GDM1 (cell line): Measurements from ENCODE around the gene GOSR1.
"Not testable (repeated sequence)": the region's sequence is repeated elsewhere in the genome, so short reads cannot be mapped to it uniquely, and the experiment has no call there.

ENCODE experiments used
- DNase-seq: peaks from one replicate; lab custom pipeline; 2025; lab: John Stamatoyannopoulos, UW

GOSR1 gene

DNA sequence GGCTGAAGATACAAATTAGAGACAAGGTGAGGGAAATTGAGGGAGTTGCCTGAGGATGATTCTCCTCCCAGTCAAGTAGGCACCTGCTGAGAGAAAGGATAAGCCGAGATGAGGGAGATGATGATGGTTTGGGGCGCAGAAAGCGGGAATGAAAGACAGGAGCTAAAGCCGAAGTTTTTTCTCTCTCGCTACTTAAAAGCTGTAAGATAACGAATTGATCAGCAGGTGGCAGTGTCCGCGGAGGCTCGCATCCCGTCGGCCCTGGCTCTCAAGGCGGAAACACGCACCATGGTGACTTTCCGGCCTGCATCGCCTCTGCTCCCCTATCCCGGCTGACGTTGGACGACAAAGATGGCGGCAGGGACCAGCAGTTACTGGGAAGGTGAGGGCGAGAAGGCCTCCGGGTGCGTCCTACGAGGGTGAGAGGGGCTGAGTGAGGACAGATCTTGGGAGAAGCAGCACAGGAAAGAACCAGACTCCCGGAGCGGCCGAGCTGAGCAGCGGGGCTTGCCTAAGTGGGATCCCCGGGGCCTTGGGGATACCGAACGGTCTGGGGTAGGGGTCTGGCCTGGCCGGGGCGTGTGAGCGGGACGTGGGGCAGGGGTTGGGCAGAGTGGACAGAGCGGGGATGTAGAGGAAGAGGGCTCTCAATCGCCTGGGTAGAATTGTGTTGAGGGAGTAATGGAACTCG lies at the start of gene GOSR1:
GOSR1 (plus strand) TSS at position 326 of the 691 bp plus-strand sequence; CDS start at position 352, 26 bp downstream.
- DNase-seq: peak; percentile 92

DNA sequence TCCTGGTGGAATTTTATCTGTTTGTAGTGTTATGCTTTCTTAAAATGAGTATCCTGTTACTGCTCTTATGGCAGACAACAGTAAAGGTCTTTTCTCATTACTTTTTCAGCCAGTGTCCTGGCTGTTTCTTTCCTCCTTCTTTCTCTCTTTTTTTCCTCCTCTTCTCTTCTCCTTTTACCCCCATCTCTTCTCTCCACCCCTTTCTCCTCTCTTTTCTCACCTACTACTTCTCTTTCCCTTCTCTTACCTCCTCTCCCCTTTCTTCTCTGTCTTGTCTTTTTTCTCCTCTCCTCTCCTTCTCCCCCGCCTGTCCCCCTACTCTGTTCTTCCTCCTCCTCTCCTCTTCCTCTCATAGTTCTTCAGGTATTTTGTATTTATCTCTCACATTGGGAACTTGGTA lies 49.6 kb upstream of the GOSR1 start:
- DNase-seq: no peak

DNA sequence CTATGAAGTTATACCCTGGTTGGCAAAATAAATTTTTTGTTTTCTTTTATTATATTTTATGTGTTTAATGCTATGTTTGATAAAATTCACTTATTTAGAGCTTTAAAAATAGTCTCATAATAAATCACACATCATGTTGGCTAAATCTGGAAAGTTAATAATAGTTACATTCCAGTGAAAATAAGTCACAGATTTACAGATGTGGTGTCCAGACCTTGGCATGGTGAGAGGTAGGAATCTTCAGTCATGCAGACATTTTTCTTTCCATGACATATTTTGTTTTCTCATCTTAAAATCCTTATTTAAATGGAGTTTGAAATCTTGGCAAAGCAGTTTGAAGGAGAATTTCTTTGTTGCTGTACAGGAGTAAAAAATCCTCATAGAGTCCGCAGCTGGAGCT lies 48.1 kb upstream of the GOSR1 start:
- no peak for DNase-seq

DNA sequence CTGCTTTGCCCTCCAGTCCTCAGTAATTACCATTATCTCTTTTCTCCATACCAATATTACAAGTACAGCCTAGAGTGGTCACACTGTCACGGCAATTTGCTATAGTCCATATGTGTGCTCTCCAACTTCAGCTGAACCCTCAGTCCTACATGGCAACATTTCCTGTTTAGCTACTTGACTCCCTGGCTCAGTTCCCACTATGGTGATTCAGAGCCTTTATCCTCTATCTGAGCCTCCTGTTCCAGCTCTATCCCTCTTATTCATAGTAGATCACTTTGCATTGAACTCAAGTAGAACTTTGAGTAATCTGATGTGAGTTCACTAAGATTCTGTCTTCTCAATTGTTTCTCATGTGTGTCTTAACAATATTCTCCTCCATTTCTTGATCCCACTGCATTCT lies 43.7 kb upstream of the GOSR1 start:
- no peak for DNase-seq

DNA sequence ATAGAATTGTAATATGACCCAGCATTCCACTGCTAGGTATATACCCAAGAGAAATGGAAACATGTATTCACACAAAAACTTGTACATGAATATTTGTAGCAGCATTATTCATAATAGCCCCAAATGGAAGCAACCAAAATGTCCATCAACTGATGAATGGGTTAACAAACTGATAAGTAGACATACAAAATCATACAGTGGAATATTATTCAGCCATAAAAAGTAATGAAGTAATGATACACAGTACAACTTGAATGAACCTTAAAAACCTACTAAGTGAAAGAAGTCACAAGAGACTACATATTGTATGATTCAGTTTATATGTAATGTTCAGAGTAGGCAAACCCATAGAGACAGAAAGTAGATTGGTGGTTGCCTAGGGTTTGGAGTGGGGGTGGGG lies 40.5 kb upstream of the GOSR1 start:
- DNase-seq: no peak

DNA sequence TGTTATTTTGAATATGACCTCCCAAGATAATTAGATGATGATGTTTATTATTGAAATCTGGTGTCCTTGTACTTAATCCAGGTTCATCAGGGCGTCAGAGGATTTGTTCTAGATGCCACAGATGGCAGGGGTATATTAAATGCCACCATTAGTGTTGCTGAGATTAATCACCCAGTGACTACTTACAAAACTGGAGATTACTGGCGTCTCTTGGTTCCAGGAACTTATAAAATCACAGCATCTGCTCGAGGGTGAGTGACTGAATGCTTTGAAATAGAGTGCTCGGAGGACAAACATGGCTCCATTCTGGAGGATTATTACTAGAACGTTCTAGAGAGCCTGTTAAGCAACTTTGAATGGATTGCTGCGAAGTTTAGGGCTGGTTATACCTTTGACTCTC lies 33.5 kb upstream of the GOSR1 start:
- DNase-seq: no peak

DNA sequence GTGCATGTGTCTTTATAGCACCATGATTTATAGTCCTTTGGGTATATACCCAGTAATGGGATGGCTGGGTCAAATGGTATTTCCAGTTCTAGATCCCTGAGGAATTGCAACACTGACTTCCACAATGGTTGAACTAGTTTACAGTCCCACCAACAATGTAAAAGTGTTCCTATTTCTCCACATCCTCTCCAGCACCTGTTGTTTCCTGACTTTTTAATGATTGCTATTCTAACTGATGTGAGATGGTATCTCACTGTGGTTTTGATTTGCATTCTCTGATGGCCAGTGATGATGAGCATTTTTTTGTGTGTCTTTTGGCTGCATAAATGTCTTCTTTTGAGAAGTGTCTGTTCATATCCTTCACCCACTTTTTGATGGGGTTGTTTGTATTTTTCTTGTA lies 30.6 kb upstream of the GOSR1 start:
- not testable (repeated sequence) for DNase-seq

DNA sequence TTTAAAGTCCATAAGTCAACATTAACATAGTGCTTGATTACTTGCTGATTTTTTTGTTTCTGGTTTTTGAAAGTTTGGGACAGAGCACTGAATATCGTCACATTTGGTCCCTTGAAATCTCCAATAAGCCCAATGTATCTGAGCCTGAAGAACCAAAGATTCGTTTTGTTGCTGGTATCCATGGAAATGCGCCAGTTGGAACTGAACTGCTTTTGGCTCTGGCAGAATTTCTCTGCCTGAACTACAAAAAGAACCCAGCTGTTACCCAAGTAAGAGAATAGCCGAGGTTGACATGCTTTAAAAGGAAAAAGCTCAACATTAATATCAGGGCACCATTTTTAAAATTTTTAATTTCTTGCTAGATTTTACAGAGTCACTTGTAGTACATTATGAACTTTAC lies 27.7 kb upstream of the GOSR1 start:
- DNase-seq: no peak

DNA sequence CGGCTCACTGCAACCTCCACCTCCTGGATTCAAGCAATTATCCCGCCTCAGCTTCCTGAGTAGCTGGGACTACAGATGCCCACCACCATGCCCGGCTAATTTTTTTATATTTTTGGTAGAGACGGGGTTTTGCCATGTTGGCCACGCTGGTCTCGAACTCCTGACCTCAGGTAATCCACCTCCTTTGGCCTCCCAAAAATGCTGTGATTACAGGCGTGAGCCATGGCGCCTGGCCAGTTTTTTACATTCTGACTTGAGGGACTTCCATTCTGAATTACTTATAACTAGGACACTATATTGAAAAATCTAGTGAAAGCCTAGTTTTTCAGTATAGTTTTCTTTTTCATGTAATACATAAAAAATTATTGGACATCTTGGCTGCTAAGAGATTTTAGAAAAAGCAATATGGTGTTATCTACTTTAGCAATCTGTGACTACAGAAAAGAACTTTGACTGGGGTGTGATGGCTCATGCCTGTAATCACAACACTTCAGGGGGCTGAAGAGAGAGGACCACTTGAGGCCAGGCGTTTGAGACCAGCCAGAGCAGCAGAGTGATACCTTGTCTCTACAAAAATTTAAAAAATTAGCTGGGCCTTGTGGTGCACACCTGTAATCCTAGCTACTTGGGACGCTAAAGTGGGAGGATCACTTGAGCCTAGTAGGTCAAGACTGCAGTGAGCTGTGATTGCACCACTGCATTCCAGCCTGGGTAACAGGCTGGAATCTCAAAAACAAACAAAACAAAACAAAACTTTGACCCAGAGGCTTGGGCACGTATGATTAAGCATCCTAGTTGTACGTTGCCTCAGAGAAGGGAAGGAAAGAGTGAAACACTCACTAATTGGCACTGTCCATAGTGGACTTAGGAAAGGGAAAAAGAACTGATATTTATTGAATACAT lies 26.8 kb upstream of the GOSR1 start:
- DNase-seq: no peak

DNA sequence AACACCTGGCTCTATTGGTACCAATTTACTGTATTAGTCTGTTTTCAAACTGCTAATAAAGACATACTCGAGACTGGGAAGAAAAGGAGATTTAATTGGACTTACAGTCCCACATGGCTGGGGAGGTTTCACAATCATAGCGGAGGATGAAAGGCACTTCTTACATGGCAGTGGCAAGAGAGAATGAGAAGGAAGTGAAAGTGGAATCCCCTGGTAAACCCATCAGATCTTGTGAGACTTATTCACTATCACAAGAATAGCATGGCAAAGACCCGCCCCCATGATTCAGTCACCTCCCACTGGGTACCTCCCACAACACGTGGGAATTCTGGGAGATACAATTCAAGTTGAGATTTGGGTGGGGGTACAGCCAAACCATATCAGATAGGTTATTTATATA lies 22.6 kb upstream of the GOSR1 start:
- DNase-seq: no peak

DNA sequence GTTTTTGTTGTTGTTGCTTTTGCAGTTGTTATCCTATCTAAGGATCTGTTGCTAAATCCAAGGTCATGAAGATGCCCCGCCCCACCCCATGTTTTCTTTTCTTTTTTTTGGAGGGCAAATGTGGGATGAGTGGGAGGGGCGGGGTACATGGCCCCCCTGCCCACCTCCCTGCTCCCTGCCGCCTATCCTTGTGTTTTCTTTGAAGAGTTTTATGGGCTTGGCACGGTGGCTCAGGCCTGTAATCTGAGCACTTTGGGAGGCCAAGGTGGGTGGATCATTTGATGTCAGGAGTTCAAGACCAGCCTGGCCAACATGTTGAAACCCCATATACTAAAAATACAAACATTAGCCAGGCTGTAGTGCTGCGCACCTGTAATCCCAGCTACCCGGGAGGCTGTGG lies 18.8 kb upstream of the GOSR1 start:
- no peak for DNase-seq

DNA sequence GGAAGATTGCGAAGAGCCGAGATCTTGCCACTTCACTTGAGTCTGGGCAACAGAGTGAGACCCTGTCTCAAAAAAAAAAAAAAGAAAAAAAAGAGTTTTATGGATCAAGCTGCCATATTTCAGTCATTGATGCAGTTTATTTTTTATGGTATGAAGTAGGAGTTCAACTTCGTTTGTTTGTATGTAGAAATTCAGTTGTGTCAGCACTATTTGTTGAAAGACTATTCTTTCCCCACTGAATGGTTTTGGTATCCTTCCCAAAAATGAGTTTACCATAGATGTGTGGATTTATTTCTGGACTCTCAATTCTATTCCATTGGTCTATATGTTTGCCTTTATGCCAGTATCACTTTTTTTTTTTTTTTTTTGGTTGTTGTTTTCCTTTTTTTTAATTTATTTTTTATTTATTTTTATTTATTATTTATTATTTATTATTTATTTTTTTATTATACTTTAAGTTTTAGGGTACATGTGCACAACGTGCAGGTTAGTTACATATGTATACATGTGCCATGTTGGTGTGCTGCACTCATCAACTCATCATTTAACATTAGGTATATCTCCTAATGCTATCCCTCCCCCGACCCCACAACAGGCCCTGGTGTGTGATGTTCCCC lies 18.3 kb upstream of the GOSR1 start:
- not testable (repeated sequence) for DNase-seq

DNA sequence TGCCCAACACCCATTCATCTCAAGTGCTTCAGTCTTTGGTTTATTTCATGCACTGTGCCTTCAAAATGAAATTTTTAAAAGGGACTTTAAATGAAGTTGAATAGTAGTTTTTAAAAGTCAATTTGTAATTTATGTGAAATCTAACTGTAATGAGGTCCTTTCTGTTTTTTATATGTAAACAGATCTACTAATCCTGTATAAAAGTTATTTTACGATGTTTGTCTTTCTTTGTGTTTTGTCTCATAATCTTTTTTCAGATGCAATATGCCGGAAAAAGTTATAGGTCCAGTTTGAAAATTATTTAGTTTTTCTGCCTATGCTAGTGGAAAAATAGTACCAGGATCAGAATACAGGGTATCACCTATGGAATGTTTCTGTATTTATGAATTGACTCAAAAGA lies 8.7 kb upstream of the GOSR1 start:
- no peak for DNase-seq

DNA sequence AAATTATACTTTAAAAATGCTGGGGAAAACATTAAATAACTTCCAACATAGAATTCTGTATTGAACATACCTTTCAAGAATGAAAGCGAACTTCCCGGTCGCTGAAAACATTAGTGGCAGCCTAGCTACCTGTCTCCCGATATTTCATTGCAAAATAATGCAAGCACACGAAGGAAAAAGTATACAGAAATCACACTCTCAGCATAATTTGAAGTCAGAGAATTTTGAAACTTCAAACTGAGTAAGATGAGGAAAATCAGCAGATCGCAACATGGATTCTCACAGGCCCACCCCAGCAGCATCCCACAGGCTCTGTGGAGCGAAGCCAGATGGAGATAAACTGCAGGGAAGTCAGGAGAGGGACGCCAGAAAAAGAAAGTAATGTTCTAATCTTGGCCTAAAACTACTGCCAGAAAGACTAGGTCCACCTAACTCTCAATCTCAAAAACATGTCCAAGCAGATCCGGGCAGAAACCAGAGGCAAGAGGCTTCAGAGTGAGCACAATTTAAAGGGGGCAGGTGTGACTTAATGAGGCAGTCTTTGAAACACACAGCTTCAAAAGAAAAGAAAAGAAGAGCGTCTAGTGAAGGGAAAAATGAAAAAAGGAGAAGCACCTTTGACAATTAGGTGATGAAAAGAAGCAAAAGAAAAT lies 4.8 kb upstream of the GOSR1 start:
- no peak for DNase-seq

DNA sequence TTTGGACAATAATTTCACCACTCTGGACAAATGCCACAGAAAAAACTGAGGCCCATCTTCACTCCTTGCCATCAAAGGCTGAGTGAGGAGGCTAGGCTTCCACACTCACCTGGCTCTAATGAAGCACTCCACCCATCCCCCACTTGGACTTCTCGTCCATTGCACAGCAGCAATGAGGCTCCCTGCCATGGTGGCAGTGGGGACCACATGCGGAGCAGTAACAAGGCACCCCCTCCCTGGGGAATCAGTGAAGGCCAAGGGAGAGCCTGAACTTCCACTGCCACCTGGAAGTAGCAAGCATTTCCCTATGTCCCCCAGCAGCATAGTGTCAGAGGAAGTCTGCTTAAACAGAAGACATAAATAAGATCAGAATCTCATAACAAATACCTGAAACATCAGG lies 2.0 kb upstream of the GOSR1 start:
- no peak for DNase-seq

DNA sequence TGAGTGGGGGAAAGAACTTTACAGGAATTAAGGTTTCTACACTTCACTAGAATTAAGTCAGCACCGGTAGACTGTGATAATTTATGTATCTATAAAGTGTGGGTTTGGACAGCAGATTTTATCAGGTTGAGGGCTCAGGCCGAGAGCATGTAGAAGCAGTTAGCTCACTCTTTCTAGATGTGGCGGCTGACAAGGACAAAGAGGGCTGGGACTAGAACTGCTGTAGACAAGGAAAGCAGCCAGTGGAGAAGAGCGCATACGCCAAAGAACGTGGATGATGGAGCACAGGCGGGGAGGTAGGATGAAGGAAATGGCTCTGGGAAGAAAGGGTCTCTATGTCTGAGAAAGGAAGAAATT lies 504 bp upstream of the GOSR1 start:
- DNase-seq: no peak

DNA sequence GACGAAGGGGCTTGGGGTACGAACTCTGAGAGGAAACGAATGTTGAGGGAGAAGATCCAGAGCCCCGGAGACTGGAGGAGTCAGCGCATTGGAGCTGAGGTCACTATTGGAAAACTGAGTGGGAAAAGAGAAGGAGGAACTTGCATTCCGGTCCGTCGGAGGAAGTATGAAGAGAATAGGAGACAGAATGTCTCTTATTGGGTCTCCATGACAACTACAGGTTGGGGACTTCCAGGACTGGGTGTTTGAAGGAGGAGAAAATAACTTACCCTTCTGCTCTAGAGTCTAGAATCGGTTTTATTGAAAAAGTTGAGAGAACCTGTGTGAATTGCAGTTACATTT lies 537 bp downstream of the GOSR1 start:
- no peak for DNase-seq

DNA sequence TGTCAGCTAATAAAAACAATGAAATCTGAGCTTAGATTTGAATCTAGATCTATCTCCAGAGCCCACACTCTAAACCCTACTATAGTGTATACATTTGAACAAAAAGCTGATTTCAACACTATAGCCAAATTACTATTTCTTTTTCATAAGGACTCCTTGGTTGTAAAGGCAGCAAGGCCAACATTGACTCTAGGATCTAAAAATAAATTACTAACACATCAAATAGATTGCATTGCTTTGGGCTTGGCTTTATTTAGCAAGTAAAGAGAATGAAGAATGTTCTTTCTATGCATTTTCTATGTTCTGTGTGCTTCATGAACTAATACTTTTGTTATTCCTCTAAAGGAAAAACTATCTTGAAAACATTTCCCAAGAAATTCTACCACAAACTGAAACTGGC lies 5.3 kb downstream of the GOSR1 start:
- DNase-seq: no peak

DNA sequence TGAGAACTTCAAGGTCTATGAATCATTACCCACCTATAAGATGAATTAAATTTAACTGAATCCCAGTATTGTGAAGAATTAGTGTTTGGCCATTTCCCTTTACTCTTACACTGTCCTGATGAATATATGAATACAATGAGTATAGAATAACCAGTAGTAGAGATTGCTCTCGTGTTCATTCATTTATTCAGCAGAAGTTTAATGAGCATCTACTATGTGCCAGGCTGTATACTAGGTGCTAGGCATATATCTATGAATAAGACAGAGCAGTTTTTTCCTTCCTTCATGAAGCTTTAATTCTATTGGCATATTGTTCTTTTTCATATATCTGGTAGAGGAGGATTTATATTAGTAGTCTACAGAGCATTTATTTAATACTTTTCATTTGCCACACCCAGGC lies 6.0 kb downstream of the GOSR1 start:
- DNase-seq: no peak

DNA sequence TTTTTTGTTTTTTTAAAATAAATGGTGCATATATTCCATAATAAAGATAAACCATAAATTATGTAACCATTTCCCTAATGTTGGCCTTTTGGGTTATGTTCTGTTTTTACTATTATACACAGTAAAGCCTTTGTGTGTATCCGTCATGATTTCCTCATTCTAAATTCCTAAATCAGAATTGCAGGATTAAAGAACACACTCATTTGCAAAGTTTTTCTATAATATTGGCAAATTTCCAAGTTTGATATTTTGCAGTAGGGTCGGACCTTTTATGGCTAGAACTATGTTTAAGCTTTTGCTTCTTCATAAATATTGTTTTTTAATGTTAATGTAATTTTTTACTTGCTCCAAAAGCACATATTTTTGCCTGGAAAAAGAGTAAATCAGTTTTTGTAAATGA lies 16.6 kb downstream of the GOSR1 start:
- DNase-seq: no peak

DNA sequence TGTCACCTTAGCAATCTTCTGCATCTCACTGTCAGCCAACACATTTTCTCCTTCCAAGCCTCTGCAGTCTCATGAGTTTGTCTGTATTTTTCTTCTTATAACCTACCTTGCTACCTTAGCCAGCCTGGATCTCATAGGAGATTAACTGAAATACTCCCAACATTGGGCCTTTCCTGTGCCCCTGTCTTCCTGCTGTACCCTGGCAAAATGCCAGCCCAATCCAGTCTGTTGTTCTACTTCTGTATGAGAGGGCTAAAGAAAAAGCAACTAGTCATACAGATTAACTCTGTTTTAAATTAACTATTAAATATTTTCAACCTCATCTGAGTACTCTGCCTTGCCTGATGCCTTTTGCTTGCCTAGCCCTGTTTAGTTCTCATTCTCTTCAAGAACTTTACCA lies 18.4 kb downstream of the GOSR1 start:
- no peak for DNase-seq

DNA sequence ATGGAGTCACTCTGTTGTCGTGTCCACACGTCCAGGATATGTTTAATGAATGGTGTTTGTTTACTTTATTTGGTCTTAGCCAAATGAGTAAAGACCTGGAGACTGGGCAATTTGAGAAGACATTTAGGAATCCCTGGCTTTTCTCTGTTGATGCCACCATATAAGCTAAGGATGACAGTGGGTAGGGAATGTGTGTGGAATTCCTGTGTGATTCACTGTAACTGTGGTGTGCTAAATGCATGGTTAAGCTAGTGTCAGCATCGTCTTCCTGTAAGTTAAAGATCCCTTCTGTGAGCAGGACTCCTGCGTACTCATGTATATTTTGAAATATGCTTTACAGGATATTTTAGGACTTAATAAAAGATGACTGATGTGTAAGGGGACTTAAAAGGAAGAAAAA lies 26.4 kb downstream of the GOSR1 start:
- DNase-seq: no peak
